HG03432 (cell line): ENCODE results near the gene PSME2.

Source experiments
- ATAC-seq: cut with Tn5 transposase; IDR thresholded peaks from one replicate; pipeline ENCODE4 v1.9.1; 2021; ENCODE audit warnings: mild to moderate bottlenecking, moderate library complexity; ENCODE audit not compliant: unreplicated experiment

Gene PSME2

GRCh38 chr14:24136684-24137528 is 9.5 kb downstream of the PSME2 start:
- no peak for ATAC-seq

GRCh38 chr14:24135834-24136683 is 10.4 kb downstream of the PSME2 start, which contains the start of gene PSME1:
TSS of gene PSME1 (plus strand) at chr14:24136194. CDS start at chr14:24136263, 69 bp downstream.
- ATAC-seq = peak; percentile 87

GRCh38 chr14:24135584-24135833 is 10.9 kb downstream of the PSME2 start:
- peak; percentile 9 for ATAC-seq

- ATAC-seq = no peak
Observed at GRCh38 chr14:24133735-24134134, 12.7 kb downstream of the PSME2 start.

- ATAC-seq = no peak
Observed at GRCh38 chr14:24132976-24133375, 13.4 kb downstream of the PSME2 start.

- ATAC-seq = no peak
Observed at GRCh38 chr14:24132061-24132685, 14.2 kb downstream of the PSME2 start.

GRCh38 chr14:24131549-24131966 is 14.9 kb downstream of the PSME2 start:
- no peak for ATAC-seq

GRCh38 chr14:24130717-24131548 is 15.5 kb downstream of the PSME2 start:
- no peak for ATAC-seq

- ATAC-seq = no peak
Observed at GRCh38 chr14:24130380-24130716, 16.1 kb downstream of the PSME2 start, which contains the start of gene FITM1. TSS of gene FITM1 (plus strand) at chr14:24130659. CDS start at chr14:24131564, 905 bp downstream.

GRCh38 chr14:24129410-24129998 is 16.9 kb downstream of the PSME2 start:
- no peak for ATAC-seq

GRCh38 chr14:24127673-24128072 is 18.7 kb downstream of the PSME2 start:
- ATAC-seq = no peak

GRCh38 chr14:24126939-24127338 is 19.5 kb downstream of the PSME2 start:
- no peak for ATAC-seq

GRCh38 chr14:24123424-24124417 is 22.7 kb downstream of the PSME2 start:
- ATAC-seq = peak; percentile 71

GRCh38 chr14:24122898-24123297 is 23.5 kb downstream of the PSME2 start:
- no peak for ATAC-seq

GRCh38 chr14:24122416-24122815 is 24.0 kb downstream of the PSME2 start:
- ATAC-seq = no peak

- ATAC-seq = no peak
Observed at GRCh38 chr14:24121210-24121609, 25.2 kb downstream of the PSME2 start.

GRCh38 chr14:24119691-24120090 is 26.7 kb downstream of the PSME2 start:
- no peak for ATAC-seq

GRCh38 chr14:24117179-24117578 is 29.2 kb downstream of the PSME2 start:
- no peak for ATAC-seq
